Ammon's horn (tissue), 1 donor: ENCODE measurements around the gene IL27RA.
A peak's percentile ranks its signal among the peaks of the same experiment; 100 is the strongest.
"Not testable (repeated sequence)": the region's sequence is repeated elsewhere in the genome, so short reads cannot be mapped to it uniquely, and the experiment has no call there.

Experiments
- DNase-seq: peaks from one replicate; pipeline ENCODE4 v3.0.0-alpha.2; 2016; ENCODE audit warnings: low spot score

Gene IL27RA

DNA sequence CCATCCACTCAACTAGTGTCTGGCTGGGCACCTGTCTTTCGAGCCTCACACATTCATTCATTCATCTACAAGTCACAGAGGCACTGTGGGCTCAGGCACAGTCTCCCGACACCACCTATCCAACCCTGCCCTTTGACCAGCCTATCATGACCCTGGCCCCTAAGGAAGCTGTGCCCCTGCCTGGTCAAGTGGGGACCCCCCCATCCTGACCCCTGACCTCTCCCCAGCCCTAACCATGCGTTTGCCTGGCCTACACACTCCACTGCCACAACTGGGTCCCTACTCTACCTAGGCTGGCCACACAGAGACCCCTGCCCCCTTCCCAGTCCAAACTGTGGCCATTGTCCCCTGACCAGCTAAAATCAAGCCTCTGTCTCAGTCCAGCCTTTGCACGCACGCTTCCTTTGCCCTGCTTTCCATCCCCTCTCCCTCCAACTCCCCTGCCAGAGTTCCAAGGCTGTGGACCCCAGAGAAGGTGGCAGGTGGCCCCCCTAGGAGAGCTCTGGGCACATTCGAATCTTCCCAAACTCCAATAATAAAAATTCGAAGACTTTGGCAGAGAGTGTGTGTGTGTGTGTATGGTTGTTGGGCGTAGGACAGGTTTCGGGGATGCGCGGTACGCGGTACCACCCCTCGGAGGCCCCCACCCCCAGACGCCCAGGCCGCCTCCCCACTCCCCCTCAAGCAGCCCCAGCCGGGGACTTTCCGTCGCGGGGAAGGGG, 404 bp upstream of the IL27RA start:
- no peak for DNase-seq

DNA sequence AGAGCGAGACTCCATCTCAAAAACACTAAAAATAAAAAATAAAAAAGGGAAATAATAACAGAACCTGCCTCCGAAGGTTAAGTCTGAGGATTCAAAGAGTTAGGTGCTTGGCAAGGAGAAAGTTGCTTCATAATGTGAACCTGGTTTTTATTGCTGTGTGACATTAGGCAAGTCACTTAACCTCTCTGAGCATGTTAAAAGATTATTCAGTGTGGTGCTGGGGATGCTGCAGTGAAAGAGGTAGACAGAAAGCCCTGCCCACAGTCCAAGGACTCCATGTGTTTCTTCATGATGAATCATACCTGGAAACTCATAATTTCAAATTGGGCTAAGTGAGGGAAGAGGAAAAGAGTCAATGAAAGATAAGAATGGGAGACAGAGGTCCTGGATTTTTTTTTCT, 2.4 kb downstream of the IL27RA start:
- no peak for DNase-seq

DNA sequence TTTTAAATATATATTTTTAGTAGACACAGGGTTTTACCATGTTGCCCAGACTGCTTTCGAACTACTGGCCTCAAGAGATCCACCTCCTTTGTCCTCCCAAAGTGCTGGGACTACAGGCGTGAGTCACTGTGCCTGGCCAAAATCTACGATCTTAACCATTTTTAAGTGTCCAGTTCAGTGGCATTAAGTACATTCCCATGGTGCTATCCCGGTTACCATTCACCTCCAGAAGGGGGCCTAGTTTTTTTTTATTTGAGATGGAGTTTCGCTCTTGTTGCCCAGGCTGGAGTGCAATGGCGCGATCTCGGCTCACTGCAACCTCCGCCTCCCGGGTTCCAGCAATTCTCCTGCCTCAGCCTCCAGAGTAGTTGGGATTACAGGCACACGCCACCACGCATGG, 3.6 kb downstream of the IL27RA start:
- not testable (repeated sequence) for DNase-seq

DNA sequence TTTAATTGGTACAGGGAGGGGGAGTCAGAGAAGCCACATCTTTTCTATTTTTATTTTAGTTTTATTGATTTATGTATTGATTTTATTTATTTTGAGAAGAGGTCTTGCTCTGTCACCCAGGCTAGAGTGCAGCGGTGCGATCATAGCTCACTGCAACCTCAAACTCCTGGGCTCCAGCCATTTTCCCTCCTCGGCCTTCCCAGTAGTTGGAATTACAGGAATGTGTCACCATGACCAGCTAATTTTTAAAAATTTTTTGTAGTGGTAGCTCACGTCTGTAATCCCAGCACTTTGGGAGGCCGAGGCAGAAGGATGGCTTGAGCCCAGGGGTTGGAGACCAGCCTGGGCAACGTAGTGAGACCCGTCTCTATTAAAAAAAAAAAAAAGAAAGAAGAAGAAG, 4.1 kb downstream of the IL27RA start:
- DNase-seq: no peak

DNA sequence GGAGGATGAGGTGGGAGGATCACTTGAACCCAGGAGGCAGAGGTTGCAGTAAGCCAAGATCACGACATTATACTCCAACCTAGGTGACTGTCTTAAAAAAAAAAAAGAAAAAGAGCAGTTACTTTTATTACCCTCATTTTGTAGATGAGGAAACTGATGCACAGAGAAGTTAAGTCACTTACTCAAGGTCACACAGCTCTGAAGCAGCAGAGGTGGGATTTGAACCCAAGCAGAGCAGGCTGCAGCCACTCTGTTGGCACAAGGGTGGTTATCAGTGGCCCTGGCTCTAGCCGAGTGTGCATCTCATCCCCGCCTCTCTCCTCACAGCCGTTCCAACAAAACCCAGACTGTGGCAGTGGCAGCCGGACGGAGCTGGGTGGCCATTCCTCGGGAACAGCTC, 7.6 kb downstream of the IL27RA start:
- DNase-seq: no peak

DNA sequence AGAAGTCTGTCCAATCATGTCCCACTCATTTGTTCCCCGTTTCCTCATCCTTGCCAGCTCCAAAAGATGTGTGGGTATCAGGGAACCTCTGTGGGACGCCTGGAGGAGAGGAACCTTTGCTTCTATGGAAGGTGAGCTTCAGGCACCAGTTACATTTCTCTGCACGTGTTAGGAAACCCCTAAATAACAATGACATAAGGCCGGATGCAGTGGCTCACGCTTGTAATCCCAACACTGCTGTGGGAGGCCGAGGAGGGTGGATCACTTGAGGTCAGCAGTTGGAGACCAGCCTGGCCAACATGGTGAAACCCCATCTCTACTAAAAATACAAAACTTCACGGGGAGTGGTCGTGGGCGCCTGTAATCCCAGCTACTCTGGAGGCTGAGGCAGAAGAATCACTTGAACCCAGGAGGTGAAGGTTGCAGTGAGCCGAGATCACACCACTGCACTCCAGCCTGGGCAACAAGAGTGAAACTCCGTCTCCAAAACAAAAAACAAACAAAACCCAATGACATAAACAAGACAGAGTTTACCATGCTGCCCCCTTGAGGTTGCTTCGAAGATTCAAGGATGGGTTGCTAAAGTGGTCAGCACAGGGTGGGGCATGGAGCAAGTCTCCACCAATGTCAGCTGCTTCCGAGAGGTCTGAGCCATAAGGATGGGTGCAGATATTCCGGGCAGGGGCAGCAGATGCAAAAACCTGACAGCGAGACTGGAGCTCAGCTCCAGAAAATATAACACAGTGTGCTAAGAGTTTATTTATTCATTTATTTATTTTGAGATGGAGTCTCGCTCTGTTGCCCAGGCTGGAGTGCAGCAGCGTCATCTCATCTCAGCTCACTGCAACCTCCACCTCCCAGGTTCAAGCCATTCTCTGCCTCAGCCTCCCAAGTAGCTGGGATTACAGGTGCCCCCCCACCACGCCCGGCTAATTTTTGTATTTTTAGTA, 11.4 kb downstream of the IL27RA start:
- peak; percentile 64 for DNase-seq

- DNase-seq: not testable (repeated sequence)
Observed at GRCh38 chr19:14047866-14048265, 16.3 kb downstream of the IL27RA start.

- no peak for DNase-seq
Observed at GRCh38 chr19:14048443-14049153, 17.0 kb downstream of the IL27RA start.

- no peak for DNase-seq
Observed at GRCh38 chr19:14050512-14050911, 18.9 kb downstream of the IL27RA start.

DNA sequence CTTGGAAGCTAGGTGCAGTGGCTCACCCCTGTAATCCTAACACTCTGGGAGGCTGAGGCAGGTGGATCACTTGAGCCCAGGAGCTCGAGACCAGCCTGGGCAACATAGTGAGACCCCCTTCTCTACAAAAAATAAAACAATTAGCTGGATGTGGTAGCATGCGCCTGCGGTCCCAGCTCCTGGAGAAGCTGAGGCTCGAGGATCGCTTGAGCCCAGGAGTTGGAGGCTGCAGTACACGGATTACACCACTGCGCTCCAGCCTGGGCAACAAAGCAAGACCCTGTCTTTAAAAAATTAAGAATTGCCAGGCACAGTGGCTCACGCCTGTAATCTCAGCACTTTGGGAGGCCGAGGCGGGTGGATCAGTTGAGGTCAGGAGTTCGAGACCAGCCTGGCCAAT, 19.4 kb downstream of the IL27RA start:
- DNase-seq: not testable (repeated sequence)

GRCh38 chr19:14051980-14052379, 20.4 kb downstream of the IL27RA start:
- DNase-seq: no peak

DNA sequence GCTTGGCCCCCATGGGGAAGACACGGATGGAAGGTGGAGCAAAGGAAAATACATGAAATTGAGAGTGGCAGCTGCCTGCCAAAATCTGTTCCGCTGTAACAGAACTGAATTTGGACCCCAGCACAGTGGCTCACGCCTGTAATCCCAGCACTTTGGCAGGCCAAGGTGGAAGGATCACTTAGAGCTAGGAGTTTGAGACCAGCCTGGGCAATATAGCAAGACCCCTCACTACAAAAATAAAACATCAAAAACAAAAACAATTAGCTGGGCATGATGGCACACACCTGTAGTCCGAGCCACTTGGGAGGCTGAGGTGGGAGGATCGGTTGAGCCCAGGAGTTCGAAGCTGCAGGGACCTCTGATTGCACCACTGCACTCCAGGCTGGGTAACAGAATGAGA, 20.9 kb downstream of the IL27RA start:
- DNase-seq: no peak

DNA sequence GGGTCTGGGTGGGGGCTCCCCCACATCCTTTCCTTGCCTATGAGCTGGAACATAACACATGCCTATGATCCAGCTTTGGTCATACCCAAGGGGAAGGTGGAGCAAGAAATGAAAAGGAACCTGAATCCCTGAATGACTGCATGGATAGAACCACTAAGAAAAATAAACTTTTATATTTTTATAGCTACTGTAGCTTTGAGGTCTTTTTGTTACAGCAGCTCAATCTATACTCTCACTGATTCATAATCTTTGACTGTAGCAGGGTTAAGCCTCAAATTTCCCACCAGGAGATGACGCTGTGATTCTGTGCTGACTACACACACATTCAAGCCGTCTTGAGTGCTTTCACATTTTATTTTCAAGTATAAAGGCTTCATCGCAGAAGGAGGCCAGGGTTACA, 21.5 kb downstream of the IL27RA start:
- DNase-seq: no peak

GRCh38 chr19:14053500-14053899, 21.9 kb downstream of the IL27RA start:
- no peak for DNase-seq

DNA sequence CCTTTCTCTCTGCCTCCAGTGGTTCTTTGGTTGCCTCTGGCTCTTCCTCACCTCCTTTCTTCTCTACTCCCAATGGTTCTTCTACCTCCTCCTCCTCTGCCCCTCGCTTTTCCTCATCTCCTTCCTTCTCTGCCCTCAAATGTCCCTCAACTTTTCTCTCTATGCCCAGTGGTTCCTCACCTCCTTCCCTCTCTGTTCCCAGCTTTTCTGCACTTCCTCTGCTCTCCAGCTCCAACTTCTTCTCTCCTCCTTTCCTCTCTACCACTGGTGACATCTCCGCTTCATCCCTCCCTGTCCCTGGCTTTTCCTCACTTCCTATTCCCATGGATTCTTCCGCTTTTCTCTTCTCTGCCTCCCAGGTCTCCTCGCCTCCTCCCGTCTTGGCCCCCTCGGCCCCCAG, 22.5 kb downstream of the IL27RA start:
- no peak for DNase-seq

DNA sequence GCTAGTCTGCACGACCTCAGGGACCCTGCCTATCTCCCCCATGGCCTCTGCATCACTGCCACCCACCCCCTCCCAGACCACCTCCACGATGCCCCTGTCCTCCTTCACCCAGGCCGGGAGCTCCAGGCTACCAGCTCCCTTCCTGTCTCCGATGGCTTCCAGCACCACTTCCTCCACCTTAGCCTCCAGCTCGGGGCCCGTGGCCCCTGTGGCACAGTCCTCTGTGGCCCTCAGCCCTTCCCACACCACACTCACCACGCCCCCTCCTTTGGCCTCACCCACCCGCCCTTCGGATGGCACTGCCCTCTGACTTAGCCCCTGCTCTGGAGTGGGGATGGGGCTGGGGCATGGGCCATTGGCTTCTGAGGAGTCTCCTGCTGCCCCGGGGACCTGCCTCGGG, 23.2 kb downstream of the IL27RA start:
- DNase-seq: no peak

DNA sequence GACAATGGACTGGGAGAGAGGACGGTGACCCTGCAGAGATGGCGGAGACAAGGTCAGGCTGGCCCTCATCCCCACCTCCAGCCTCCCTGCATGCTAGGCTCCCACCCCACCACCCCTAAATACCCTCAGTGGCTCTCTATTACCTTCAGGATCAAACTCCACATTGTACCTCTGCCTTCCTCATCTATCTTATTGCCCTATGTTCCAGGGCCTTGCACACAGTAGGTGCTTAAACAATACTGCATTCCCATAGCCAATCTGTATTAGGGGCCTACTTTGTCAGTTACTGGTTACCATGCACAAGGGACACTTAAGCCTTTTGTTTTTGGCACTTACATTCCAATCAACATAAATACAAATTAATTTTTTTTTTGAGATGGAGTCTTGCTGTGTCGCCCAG, 23.8 kb downstream of the IL27RA start:
- no peak for DNase-seq

- DNase-seq: no peak
Observed at GRCh38 chr19:14056069-14056666, 24.6 kb downstream of the IL27RA start.

DNA sequence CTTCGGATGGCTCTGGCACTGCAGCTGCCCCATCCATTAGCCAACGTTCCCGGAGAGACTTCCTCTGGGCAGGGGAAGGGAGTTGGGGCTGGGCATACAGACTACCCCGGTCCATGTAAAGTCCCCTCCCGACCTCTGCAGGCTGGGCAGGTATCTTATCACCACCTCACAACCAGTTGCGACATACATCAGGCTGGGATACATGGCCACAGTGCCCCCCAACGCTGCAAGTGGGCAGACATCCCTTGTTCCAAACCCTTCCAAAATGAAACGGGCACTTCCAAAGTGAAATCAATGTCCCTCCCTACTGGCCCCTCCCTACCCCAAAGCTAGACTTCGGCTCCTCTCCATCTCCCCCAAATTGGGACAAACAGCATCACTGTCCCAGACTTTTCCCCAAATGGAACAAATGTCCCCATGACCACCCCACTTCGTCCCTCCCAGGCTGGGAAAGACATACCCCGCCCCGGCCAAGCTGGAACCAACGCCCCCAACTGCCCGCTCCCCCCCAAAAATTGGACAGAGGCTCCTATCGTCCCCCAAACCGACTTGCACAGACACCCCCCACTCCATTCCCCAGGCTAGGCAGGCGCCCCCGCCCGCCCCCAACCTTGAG, 25.3 kb downstream of the IL27RA start:
- no peak for DNase-seq

DNA sequence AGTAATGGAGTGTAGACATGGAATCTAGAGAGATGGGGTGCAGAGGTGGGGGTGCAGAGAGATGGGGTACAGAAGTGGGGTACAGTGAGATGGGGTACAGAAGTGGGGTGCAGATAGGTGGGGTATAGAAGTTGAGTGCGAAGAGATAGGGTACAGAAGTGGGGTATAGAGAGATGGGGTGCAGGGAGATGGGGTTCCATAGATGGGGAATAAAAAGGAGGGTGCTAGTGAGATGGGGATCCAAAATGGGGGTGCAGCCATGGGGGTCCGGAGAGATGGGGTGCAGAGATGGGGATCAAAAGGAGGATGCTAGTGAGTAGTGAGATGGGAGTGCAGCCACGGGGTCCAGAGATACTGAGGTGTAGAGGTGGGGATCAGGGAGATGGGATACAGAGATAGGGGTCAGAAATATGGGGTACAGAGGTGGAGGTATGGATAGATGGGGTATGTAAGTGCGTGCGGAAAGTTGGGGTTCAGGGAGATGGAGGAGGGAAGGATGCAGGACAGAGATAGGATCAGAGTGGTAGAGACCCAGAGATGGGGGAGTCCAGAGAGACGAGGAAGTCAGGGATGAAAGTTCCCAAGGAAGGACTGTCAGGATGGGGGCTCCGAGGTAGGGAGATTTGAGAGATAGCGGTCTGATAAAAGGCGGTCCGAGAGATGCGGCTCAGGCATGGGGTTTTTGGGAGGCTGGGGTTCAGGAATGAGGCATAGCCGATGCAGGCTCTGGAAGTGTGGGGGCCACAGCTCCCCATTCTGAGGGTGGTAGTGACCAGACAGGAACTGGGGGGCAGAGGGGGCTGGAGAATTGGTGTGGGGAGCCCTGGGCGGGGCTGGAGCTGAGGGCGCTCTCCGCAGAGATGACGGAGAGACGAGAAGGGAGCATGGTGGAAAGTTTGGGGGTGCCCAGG, 26.9 kb downstream of the IL27RA start:
- no peak for DNase-seq

DNA sequence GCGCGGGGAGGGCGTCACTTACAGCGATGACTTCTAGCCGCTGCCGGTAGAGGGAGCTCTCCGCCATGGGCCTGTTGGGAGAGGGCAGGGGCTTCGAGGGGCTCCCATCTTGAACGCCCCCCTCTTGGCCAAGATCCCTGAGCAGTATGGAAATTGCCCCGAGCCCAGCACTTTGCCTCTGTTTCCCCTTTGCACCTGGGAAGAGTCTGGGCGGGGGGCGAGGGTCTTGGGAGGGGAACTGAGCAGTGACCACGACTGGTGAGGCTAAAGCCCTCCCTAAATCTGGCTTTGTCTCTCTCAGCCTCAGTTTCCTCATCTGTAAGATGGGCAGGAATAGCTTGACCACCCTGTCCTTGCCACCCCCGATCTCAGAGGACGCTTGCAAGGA, 27.5 kb downstream of the IL27RA start:
- DNase-seq: no peak
